HepG2 (cell line): ENCODE data around the gene IRAK2. TPM values are rescaled to one million over a fixed set of nuclear protein-coding genes. Genes with fewer than 3 reads are reported as not detected.

Experiments
- CBX1 ChIP-seq: IDR thresholded peaks from one replicate; pipeline ENCODE4 v1.6.1; 2016; ENCODE audit warnings: antibody characterized with exemption, low read depth
- HDAC1 ChIP-seq: sonication (generic); formaldehyde crosslinking; IDR thresholded peaks from 2 replicates; pipeline ENCODE4 v1.5.1; 2020; ENCODE audit warnings: mild to moderate bottlenecking, missing genetic modification reagents
- KDM5B ChIP-seq: sonication (generic); formaldehyde crosslinking; IDR thresholded peaks from 2 replicates; pipeline ENCODE4 v1.4.0; 2020; ENCODE audit warnings: missing genetic modification reagents, mild to moderate bottlenecking, borderline replicate concordance
- MEIS1 ChIP-seq: sonication (generic); formaldehyde crosslinking; IDR thresholded peaks from 2 replicates; pipeline ENCODE4 v1.9.0; 2021; ENCODE audit warnings: mild to moderate bottlenecking, missing genetic modification reagents, moderate library complexity, borderline replicate concordance
- NR2C2 ChIP-seq: sonication (generic); formaldehyde crosslinking; IDR thresholded peaks from 2 replicates; pipeline ENCODE4 v1.4.0; 2020; ENCODE audit warnings: missing genetic modification reagents, mild to moderate bottlenecking, moderate library complexity, borderline replicate concordance
- PHF20 ChIP-seq: sonication (generic); formaldehyde crosslinking; IDR thresholded peaks from 2 replicates; pipeline ENCODE4 v1.5.0; 2020; ENCODE audit warnings: mild to moderate bottlenecking, missing genetic modification reagents
- PPARG ChIP-seq: conservative IDR thresholded peaks from 2 replicates; pipeline ENCODE4 v1.6.1; 2016; ENCODE audit warnings: missing biosample characterization, missing genetic modification reagents
- RBFOX2 ChIP-seq: fragments of 200-400 bp; formaldehyde crosslinking; IDR thresholded peaks from 2 replicates; pipeline ENCODE4 v1.6.1; 2017; ENCODE audit warnings: low read depth, mild to moderate bottlenecking, low read length
- SMAD9 ChIP-seq: sonication (generic); formaldehyde crosslinking; IDR thresholded peaks from 2 replicates; pipeline ENCODE4 v1.5.1; 2020; ENCODE audit warnings: mild to moderate bottlenecking, missing genetic modification reagents
- TCF12 ChIP-seq, 2 experiments: fragments of 450-650 bp in 1 of 2; sonication (generic) in 1 of 2; formaldehyde crosslinking in 1 of 2; IDR thresholded peaks; 2 replicates each; pipeline versions ENCODE4 v1.6.1 to v1.8.0; 2017 to 2022; ENCODE audit warnings: antibody characterized with exemption in 1 of 2, mild to moderate bottlenecking in 1 of 2, missing genetic modification reagents in 1 of 2, moderate library complexity in 1 of 2
- ZC3H4 ChIP-seq: sonication (generic); formaldehyde crosslinking; IDR thresholded peaks from 2 replicates; pipeline ENCODE4 v1.4.0; 2020; ENCODE audit warnings: missing genetic modification reagents, borderline replicate concordance
- ZNF224 ChIP-seq: sonication (generic); formaldehyde crosslinking; IDR thresholded peaks from 2 replicates; pipeline ENCODE4 v1.5.0; 2020; ENCODE audit warnings: mild to moderate bottlenecking, missing genetic modification reagents
- ZNF354B ChIP-seq: sonication (generic); formaldehyde crosslinking; IDR thresholded peaks from 2 replicates; pipeline ENCODE4 v1.8.0; 2022; ENCODE audit warnings: mild to moderate bottlenecking, missing genetic modification reagents
- ZNF431 ChIP-seq: sonication (generic); formaldehyde crosslinking; IDR thresholded peaks from 2 replicates; pipeline ENCODE4 v1.9.0; 2022; ENCODE audit warnings: missing genetic modification reagents, low read depth, mild to moderate bottlenecking, borderline replicate concordance
- ZNF564 ChIP-seq: sonication (generic); formaldehyde crosslinking; IDR thresholded peaks from 2 replicates; pipeline ENCODE4 v1.8.1; 2023; ENCODE audit warnings: mild to moderate bottlenecking, missing genetic modification reagents
- ZNF670 ChIP-seq: sonication (generic); formaldehyde crosslinking; IDR thresholded peaks from 2 replicates; pipeline ENCODE4 v1.8.0; 2022; ENCODE audit warnings: mild to moderate bottlenecking, missing genetic modification reagents, borderline replicate concordance
- ZSCAN25 ChIP-seq: sonication (generic); formaldehyde crosslinking; IDR thresholded peaks from 2 replicates; pipeline ENCODE4 v1.8.0; 2022; ENCODE audit warnings: mild to moderate bottlenecking, missing genetic modification reagents
- polyA plus RNA-seq, 8 experiments: library from polyadenylated mRNA; depleted of rRNA in 3 of 8; stranded (reverse) in 7 of 8; unstranded in 1 of 8; fragments of >200 nt; fragmentation: Illumina TruSeq in 4 of 8; extraction: Trizol in 4 of 8; gene quantifications; 2 replicates each; pipeline versions ENCODE4 v1.2.1 to v1.2.3, GENCODE V29; 2011 to 2016; ENCODE audit warnings: low read depth in 4 of 8, missing spikeins in 1 of 8, mixed read lengths in 1 of 8; ENCODE audit not compliant: insufficient read depth in 1 of 8
- total RNA-seq, 5 experiments: library from RNA; depleted of rRNA; stranded (reverse); fragments of >200 nt; fragmentation: Illumina TruSeq; extraction: Trizol; gene quantifications; 2 replicates each; pipeline ENCODE4 v1.2.3, GENCODE V29; 2016; ENCODE audit warnings: low read depth in 1 of 5
- TF ChIP-seq, protein P1 (sequence below): sonication (generic); formaldehyde crosslinking; IDR thresholded peaks from 2 replicates; pipeline ENCODE4 v1.5.0; 2020; ENCODE audit warnings: mild to moderate bottlenecking, missing genetic modification reagents, borderline replicate concordance
- TF ChIP-seq, protein P2 (sequence below): sonication (generic); formaldehyde crosslinking; IDR thresholded peaks from 2 replicates; pipeline ENCODE4 v1.5.1; 2020; ENCODE audit warnings: mild to moderate bottlenecking, missing genetic modification reagents

The IRAK2 gene
- total and polyA plus RNA-seq, 2 of the 13 experiments (the other 11 are each of a cell fraction or from before 2014, with no cell fraction given), result 13.1 to 23.3 TPM

DNA sequence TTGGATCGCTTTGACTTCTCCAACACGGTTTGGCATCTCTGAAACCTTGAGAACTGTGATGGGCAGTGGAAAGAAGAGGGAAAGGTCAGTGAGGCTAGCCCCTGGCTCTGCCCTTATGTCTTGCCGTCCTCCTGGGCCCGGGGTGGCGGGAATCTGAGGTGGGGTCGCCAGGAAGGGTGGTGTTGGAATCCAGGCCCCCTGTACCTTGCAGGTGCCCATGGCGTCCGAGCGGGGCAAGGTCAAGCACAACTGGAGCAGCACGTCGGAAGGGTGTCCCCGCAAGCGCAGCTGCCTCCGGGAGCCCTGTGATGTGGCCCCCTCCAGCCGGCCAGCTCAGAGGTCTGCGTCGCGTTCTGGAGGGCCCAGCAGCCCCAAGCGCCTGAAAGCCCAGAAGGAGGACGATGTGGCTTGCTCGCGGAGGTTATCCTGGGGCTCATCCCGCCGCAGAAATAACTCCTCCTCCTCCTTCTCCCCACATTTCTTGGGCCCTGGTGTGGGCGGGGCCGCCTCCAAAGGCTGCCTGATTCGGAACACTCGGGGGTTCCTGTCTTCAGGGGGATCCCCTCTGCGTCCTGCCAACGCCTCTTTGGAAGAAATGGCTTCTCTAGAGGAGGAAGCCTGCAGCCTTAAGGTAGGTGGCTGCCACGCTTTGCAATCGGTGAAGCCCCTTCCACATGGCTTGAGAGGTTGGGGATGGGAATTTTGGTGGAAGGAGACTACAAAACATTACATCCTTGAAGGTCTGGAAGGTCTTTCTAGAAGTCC is 84.4 kb downstream of the IRAK2 start (continued):
- TF ChIP-seq, protein P1, sequence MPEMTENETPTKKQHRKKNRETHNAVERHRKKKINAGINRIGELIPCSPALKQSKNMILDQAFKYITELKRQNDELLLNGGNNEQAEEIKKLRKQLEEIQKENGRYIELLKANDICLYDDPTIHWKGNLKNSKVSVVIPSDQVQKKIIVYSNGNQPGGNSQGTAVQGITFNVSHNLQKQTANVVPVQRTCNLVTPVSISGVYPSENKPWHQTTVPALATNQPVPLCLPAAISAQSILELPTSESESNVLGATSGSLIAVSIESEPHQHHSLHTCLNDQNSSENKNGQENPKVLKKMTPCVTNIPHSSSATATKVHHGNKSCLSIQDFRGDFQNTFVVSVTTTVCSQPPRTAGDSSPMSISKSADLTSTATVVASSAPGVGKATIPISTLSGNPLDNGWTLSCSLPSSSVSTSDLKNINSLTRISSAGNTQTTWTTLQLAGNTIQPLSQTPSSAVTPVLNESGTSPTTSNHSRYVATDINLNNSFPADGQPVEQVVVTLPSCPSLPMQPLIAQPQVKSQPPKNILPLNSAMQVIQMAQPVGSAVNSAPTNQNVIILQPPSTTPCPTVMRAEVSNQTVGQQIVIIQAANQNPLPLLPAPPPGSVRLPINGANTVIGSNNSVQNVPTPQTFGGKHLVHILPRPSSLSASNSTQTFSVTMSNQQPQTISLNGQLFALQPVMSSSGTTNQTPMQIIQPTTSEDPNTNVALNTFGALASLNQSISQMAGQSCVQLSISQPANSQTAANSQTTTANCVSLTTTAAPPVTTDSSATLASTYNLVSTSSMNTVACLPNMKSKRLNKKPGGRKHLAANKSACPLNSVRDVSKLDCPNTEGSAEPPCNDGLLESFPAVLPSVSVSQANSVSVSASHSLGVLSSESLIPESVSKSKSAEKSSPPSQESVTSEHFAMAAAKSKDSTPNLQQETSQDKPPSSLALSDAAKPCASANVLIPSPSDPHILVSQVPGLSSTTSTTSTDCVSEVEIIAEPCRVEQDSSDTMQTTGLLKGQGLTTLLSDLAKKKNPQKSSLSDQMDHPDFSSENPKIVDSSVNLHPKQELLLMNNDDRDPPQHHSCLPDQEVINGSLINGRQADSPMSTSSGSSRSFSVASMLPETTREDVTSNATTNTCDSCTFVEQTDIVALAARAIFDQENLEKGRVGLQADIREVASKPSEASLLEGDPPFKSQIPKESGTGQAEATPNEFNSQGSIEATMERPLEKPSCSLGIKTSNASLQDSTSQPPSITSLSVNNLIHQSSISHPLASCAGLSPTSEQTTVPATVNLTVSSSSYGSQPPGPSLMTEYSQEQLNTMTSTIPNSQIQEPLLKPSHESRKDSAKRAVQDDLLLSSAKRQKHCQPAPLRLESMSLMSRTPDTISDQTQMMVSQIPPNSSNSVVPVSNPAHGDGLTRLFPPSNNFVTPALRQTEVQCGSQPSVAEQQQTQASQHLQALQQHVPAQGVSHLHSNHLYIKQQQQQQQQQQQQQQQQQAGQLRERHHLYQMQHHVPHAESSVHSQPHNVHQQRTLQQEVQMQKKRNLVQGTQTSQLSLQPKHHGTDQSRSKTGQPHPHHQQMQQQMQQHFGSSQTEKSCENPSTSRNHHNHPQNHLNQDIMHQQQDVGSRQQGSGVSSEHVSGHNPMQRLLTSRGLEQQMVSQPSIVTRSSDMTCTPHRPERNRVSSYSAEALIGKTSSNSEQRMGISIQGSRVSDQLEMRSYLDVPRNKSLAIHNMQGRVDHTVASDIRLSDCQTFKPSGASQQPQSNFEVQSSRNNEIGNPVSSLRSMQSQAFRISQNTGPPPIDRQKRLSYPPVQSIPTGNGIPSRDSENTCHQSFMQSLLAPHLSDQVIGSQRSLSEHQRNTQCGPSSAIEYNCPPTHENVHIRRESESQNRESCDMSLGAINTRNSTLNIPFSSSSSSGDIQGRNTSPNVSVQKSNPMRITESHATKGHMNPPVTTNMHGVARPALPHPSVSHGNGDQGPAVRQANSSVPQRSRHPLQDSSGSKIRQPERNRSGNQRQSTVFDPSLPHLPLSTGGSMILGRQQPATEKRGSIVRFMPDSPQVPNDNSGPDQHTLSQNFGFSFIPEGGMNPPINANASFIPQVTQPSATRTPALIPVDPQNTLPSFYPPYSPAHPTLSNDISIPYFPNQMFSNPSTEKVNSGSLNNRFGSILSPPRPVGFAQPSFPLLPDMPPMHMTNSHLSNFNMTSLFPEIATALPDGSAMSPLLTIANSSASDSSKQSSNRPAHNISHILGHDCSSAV (CRISPR knock-in tag), result no peak
- TF ChIP-seq ZNF564, result no peak
- peak; percentile 36 for TF ChIP-seq RBFOX2
- TF ChIP-seq ZNF354B (CRISPR knock-in tag), result no peak
- peak; percentile 44; the same call in 1 of the 2 replicates for TF ChIP-seq ZNF224 (CRISPR knock-in tag)
- TF ChIP-seq, protein P2, sequence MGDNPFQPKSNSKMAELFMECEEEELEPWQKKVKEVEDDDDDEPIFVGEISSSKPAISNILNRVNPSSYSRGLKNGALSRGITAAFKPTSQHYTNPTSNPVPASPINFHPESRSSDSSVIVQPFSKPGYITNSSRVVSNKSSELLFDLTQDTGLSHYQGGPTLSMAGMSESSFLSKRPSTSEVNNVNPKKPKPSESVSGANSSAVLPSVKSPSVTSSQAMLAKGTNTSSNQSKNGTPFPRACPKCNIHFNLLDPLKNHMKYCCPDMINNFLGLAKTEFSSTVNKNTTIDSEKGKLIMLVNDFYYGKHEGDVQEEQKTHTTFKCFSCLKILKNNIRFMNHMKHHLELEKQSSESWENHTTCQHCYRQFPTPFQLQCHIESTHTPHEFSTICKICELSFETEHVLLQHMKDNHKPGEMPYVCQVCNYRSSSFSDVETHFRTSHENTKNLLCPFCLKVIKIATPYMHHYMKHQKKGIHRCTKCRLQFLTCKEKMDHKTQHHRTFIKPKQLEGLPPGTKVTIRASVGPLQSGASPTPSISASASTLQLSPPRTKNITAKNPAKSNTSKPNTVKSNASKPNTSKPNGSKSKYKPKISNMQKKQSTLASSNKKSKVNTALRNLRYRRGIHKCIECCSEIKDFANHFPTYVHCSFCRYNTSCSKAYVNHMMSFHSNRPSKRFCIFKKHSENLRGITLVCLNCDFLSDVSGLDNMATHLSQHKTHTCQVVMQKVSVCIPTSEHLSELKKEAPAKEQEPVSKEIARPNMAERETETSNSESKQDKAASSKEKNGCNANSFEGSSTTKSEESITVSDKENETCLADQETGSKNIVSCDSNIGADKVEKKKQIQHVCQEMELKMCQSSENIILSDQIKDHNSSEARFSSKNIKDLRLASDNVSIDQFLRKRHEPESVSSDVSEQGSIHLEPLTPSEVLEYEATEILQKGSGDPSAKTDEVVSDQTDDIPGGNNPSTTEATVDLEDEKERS, result no peak
- no peak for TF ChIP-seq HDAC1
- TF ChIP-seq ZSCAN25 (CRISPR knock-in tag), result no peak
- no peak for TF ChIP-seq PPARG (CRISPR knock-in tag)
- TF ChIP-seq CBX1, result no peak
- TF ChIP-seq NR2C2, result no peak
- TF ChIP-seq KDM5B (CRISPR knock-in tag), result peak; percentile 24; the same call in 1 of the 2 replicates
- TF ChIP-seq PHF20 (CRISPR knock-in tag), result no peak
- no peak for TF ChIP-seq MEIS1
- TF ChIP-seq TCF12 (IDR thresholded peaks at IDR 0.05), result no peak
- no peak; the same call in 1 of the 2 replicates for TF ChIP-seq TCF12 (CRISPR knock-in tag; IDR thresholded peaks at IDR 0.05)
- TF ChIP-seq ZNF670 (CRISPR knock-in tag), result no peak
- TF ChIP-seq ZNF431 (CRISPR knock-in tag), result no peak
- TF ChIP-seq ZC3H4, result no peak; the same call in 1 of the 2 replicates
- TF ChIP-seq SMAD9, result no peak
